ENCODE results near the gene DFFA. TPM values are rescaled to one million over a fixed set of nuclear protein-coding genes. Genes with fewer than 3 reads are reported as not detected.

DFFA gene
- total and polyA plus RNA-seq, 2 donors (not counting 3 experiments of a cell fraction or from before 2014, with no cell fraction given): 30.0 to 44.5 TPM

GRCh38 chr1:10450156-10450814 lies 22.0 kb downstream of the DFFA start:
- TF ChIP-seq EZH2 (IDR thresholded peaks at IDR 0.05; ENCODE audit: borderline replicate concordance, low read depth, low read length, severe bottlenecking): no peak
- no peak for TF ChIP-seq FOS (IDR thresholded peaks at IDR 0.05; ENCODE audit: borderline replicate concordance, insufficient read depth, low read length)
- no peak for TF ChIP-seq MAX (IDR thresholded peaks at IDR 0.05; ENCODE audit: insufficient read depth, insufficient read length)
- no peak for TF ChIP-seq POLR2AphosphoS5 (IDR thresholded peaks at IDR 0.05; ENCODE audit: insufficient read depth, low read depth, low read length)
- TF ChIP-seq POLR2A (IDR thresholded peaks at IDR 0.05; ENCODE audit: low read depth, low read length): no peak
- TF ChIP-seq MYC (IDR thresholded peaks at IDR 0.05; ENCODE audit: low read depth, low read length): no peak
- TF ChIP-seq CTCF (IDR thresholded peaks at IDR 0.05; ENCODE audit: extremely low read depth in 1 of 2, insufficient read depth in 1 of 2, low read depth in 1 of 2, low read length in 2 of 2): no peak
- no peak for TF ChIP-seq GATA2 (IDR thresholded peaks at IDR 0.05; ENCODE audit: insufficient read depth, insufficient read length, low read depth, low read length)
- TF ChIP-seq JUN (IDR thresholded peaks at IDR 0.05; ENCODE audit: borderline replicate concordance, insufficient read depth, insufficient read length, low read depth): no peak
- POLR2A ChIA-PET: no interaction called here
- dilution Hi-C loops (cut with MboI; ENCODE audit: extremely low pct_ligation_motif_present, low sequenced_read_pairs) (no loop called here), intact Hi-C loops (cut with micrococcal nuclease) (no loop called here)
- FAIRE-seq (no peak), DNase-seq (ENCODE audit: low read depth, low spot score) (no peak)
- H3K4me3 ChIP-seq (replicated peaks in 1 of 3; ENCODE audit: insufficient read depth in 1 of 3, low read depth in 1 of 3, low read length in 3 of 3): no peak overlapping the region
- no peaks in the 10 kb centered on the region for H3K36me3 ChIP-seq (ENCODE audit: control insufficient read depth in 2 of 2, extremely low read depth in 1 of 2, insufficient read depth in 2 of 2, low read length in 2 of 2)
- no peaks in the 10 kb centered on the region for H3K9me3 ChIP-seq (replicated peaks; ENCODE audit: control insufficient read depth, insufficient read depth, low read length)
- H3K9ac ChIP-seq (replicated peaks; ENCODE audit: extremely low read depth, insufficient read depth, low read length): no peak overlapping the region
- H3K9me1 ChIP-seq (replicated peaks; ENCODE audit: control insufficient read depth, extremely low read depth, insufficient read depth, low read length): no peaks in the 10 kb centered on the region
- H3K27ac ChIP-seq (ENCODE audit: insufficient read depth, low read depth, low read length): no peak overlapping the region
- peaks cover 9% of the 10 kb centered on the region for H3K4me1 ChIP-seq (ENCODE audit: control insufficient read depth, extremely low read depth, insufficient read depth, low read length)
- H3K4me2 ChIP-seq (ENCODE audit: insufficient read depth, low read length): no peak overlapping the region
- no TSS peak for BruUV-seq (replicated peaks)
- H3K79me2 ChIP-seq (ENCODE audit: control insufficient read depth, insufficient read depth, low read length): no peaks in the 10 kb centered on the region
- no peaks in the 10 kb centered on the region for H4K20me1 ChIP-seq (replicated peaks; ENCODE audit: control insufficient read depth, extremely low read depth, insufficient read depth, low read length)
- CTCF ChIA-PET: interaction anchor here (0.6 to 0.9 kb wide), 2 partner anchors 18 to 1417 kb away, joined by 3 to 5 read pairs; no protein-coding TSS in a partner anchor
- no peaks in the 10 kb centered on the region for H3K27me3 ChIP-seq (ENCODE audit: control insufficient read depth in 2 of 2, insufficient read depth in 2 of 2, low read length in 2 of 2)
- H2AFZ ChIP-seq (ENCODE audit: low read depth, low read length): no peak overlapping the region
